Stimulated activated naive CD4-positive, alpha-beta T cell treated with Interleukin-2 at 50 U/mL for 16 hours (primary cell): Measurements from ENCODE around the gene CCDC32.
"Not testable (repeated sequence)": the region's sequence is repeated elsewhere in the genome, so short reads cannot be mapped to it uniquely, and the experiment has no call there.

Experiments used
- DNase-seq: peaks from one replicate; lab custom pipeline; 2025; lab: John Stamatoyannopoulos, UW

Gene CCDC32, protein sequence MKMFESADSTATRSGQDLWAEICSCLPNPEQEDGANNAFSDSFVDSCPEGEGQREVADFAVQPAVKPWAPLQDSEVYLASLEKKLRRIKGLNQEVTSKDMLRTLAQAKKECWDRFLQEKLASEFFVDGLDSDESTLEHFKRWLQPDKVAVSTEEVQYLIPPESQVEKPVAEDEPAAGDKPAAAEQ

DNA sequence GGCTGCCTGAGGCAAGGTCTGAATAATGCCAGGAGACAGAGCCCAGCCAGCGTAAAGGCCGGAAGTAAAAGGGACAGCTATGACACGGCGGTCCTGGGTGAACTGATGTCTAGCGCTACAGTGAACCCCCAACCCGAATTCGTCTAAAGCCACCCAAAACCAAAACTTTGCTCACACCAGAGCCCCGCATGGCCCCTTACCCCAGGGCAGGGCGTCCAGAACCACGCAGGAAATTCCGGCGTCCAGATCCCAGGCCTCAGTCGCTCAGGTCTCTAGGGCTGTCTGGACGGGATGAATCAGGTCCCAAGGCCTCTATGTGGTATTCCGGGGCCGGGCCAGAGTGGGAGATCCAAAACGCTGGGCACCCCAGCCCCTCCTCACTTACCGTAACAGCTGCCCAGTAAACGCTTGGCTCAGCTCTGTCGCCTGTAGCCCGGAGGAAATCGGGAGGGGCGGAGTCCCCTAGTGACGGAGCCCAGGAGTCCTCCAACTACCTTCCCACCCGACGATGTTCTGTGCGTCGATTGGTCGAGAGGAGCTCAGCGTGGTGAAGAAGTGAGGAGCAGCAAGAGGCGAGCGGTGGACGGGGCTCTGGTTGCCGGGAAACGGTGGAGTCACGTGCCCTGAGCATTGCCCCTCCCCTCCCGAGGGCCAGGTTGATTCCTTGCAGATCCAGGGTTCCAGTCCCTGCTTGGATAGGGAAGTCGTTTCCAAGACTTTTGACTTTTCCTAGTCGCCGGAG, at the start of gene CCDC32:
Gene CCDC32, minus strand, starts transcription at position 452 of the 742 bp plus-strand sequence. CDS start 2,027 bp downstream, outside the sequence.
- DNase-seq, result peak; percentile 95

DNA sequence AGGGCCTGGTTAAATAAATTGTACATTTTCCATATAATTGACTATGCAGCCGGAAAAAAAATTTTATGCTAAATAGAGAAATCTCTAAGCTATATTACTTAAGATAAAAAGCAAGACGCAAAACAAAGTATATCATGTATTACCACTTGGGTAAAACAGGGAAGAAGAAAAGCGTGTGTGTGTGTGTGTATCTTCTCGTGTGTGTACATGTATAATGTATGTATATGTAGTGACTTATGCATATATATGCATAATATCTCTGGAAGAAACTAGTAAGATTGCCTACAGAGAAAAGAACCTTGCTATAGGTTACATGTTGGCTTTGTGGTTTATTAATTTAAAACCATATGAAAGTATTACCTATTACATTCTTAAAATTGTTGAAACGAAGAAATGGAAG, 48.2 kb upstream of the CCDC32 start:
- no peak for DNase-seq

DNA sequence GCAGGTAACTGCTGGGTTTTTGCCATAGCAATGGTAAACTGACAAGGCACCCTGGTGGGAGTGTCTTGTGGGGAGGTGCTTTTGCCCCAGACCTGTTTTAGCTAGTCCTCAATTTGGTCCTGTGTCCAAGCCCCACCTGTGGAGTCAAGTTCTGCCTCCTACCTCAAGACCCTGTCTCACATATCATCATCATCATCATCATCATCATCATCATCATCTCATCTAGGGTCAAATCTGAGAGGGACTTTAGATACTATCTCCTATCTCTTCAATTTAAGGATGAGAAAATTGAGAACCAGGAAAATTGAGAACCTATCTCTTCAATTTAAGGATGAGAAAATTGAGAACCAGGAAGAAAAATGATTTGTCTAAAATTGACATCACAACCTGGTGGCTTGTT, 39.1 kb upstream of the CCDC32 start:
- DNase-seq, result no peak

DNA sequence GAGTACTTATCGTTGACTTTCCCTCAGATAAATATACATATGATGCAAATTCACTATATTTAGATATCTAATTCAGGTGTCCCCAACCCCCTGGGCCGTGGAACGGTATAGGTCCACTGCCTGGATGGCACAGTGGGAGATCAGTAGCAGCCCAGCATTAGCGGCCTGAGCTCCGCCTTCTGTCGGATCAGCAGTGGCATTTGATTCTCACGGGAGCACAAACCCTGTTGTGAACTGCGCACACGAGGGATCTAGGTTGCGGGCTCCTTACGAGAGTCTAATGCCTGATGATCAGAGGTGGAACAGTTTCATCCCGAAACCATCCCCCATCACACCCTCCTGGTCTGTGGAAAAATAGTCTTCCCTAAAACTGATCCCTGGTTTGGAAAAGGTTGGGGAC, 36.1 kb upstream of the CCDC32 start:
- DNase-seq, result no peak

DNA sequence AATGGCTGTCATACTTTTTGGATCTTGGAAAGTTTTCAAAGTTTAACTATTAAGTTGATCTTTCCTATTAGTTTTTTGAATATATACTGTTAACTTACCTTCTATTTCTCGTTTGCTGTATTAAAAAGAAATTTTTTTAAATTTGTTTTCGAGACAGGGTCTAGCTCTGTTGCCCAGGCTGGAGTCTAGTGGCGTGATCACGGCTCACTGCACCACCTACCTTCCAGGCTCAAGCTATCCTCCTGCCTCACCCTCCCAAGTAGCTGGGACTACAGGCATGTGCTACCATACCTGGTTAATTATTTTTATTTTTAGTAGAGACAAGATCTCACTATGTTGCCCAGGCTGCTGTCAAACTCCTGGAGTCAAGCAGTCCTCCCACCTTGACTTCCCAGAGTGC, 33.8 kb upstream of the CCDC32 start:
- no peak for DNase-seq

DNA sequence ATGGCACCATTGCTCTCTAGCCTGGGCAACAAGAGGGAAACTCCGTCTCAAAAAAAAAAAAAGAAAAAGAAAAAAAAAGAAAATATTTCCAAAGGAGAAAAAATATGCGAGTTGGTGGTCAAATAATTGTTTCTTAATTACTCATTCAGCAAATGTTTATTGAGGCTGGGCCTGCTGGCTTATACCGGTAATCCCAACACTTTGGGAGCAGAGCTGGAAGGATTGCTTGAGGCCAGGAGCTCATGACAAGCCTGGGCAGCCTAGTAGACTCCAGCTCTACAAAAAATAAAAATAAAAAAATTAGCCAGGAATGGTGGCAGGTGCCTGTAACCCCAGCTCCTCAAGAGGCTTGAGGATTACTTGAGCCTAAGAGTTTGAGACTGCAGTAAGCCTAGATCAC, 33.3 kb upstream of the CCDC32 start:
- no peak for DNase-seq

DNA sequence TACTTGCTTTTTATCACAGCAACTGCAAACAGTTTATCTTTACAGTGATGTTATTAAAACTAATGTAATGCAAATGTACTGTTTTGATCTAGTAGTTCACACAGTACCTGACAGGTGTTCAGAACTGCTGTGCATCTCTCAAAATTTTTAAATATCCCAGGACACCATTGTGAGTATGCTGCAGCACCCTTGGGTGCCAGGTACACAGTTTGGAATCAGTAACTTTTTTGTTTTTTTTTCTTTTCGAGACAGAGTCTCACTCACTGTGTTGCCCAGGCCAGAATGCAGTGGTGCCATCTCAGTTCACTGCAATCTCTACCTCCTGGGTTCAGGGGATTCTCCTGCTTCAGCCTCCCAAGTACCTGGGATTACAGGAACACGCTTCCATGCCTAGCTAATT, 32.2 kb upstream of the CCDC32 start:
- no peak for DNase-seq

DNA sequence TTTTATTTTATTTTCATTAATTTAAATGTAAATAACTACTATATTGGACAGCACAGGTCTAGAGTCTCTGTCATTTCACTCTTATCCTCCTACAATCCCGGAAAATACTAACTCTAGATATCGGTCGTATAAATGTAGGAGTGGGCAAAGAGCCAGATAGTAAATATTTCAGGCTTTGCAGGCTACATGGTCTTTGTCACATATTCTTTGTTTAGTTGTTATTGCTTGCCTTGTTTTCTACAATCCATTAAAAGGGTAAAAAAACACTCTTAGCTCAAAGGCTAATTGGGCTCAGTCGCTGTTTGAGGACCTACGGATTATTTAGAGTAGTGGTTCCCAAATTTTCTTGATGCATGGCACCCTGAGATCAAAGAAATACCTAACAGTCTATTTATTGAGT, 30.9 kb upstream of the CCDC32 start:
- no peak for DNase-seq

DNA sequence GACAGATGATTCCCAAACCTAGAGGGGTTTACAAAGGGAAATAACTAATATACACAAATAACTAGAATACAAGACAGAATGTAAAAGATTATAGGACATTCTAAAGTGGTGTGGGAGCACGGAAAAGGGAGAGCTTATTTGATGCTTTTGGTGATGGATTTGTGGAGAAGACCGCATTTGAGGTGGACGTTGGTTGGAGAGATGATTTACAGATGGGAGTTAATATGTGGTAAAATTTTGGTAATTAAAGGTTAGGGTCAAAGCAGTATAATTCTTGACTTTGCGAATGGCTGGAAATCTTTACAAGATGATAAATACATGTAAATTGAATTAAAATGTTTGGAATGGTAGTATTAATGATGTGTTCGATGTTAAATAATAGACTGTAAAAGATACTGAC, 30.4 kb upstream of the CCDC32 start:
- no peak for DNase-seq

DNA sequence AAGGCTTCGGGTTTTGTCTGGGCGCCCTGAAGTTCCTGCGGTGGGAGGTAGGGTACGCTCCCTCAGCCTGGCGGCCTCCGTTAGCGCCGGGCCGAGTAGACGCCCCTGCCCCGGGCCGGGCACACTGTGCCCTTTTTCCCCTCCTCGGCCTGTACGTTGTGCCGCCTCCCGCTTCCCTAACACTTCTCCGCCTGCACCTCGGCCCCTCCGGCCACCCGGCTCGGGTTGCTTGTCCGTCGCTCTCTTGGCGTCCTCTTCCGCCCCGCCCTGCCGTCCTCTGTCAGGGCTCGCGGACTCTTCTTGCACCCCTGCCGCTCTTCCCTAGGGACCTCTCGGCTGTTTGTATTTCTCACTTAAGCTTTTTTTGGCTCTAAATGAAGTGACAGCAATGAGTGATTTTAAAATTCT, 29.6 kb upstream of the CCDC32 start:
- DNase-seq, result no peak

DNA sequence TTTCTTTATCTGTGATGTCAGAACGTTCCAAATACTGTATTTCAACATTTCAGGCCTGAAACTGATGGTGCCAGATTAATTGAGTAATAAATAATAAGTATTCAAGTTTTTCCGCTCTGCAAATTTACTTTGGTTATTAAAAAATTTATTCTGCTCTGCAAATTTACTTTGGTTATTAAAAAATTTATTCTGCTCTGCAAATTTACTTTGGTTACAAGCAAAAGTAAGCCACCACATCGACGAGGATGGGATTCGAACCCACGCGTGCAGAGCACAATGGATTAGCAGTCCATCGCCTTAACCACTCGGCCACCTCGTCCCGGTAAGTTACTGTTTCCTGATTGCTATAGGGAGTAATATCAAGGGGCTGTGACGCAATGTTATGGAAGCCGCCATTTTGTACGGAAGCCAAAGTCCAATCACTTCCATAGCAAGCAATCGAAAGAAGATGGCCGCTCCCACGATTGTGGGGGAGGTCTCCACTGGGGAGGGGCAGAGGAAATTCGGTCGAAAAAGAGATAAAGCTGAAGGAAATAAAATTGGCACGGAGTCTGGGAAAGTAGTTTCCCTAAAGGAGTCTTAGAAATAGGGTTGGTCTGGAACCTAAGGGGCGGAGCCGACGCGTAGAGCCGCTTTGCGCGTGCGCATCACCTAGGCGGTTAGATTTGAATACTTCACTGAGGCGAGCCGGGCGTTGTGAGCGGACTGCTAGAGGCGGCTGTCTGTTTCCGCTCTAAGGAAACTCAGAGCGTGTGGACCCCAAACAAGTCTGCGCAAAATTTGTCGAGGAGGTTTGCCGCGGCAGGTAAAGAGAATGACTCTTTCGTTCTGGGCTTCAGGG, 29.0 kb upstream of the CCDC32 start, which contains the start of gene KNL1:
Gene KNL1, plus strand, starts transcription at position 662 of the 841 bp plus-strand sequence. CDS start 8,683 bp downstream, outside the sequence.
- peak; percentile 82 for DNase-seq

DNA sequence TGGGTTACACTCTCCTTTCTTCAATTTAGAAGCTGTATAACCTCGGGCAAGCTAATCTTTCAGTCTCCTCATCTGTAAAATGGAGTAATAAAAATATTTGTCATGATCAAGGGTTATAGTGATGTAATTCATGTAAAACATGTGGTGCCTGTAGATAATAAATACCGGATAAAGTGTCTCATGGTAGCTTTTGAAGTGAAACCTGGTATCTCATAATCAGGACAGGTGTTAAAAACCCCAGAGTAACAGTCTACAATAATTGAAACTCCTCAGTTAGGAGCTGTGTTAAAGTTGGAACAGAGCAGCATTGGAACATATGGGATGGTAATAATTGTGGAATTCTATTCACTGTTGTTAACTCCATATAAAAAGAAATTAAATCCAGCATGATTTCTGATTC, 28.3 kb upstream of the CCDC32 start:
- DNase-seq, result no peak

DNA sequence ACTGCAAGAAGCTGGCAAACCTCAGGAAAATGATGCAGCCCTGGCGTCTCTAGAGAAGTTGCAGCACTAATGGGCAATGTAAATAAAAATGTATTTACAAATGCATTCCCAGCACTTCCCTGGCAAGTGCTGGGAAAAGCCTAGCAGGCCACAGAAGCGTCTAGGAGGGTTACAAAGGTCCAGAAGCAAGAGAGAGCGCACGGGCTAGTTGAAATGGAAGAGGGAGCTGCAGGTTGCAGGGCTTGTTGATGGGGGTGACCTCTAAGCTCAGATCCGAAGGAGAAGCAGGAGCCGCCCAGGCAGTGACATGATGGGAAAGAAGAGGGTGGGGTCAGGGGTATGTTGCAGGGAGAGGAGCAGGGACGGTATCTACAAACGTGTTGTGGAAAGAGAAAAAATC, 26.5 kb upstream of the CCDC32 start:
- DNase-seq, result no peak

DNA sequence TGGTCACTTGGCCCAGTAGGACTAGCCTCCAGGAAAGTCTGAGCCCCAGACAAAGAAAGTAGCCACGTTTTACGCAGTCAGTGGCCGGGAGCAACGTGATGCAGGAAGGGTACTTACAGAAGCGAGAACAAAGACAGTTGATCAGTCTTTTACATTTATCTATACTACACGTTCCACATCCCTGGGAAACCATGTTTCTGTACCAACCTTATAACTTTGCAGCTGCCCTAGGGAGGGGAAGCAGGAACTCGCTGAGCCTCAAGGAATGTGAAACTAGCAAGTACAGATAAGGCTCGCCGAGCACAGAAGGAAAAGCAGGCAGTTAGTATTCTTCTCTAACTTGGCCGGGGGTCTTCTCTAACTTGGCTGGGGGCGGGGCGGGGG, 25.8 kb upstream of the CCDC32 start:
- no peak for DNase-seq

DNA sequence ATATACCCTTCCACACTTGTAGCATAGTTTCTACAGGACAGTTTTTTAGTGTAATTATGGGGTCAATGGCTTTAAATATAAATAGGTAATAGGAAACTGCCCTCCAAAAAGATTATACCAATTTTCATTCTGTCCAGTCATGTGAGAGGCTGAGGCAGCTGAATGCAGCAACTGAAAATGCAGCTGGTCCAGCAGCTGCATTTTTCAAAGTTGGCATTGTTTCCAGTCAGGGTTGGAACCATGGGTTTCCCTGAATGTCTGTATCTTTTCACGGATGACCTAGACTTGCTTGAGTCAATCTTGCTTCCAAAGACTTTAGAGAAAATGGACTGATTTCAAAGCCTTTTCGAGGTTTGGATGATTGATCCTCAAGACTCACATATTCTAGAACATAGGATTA, 19.3 kb upstream of the CCDC32 start:
- DNase-seq, result no peak

DNA sequence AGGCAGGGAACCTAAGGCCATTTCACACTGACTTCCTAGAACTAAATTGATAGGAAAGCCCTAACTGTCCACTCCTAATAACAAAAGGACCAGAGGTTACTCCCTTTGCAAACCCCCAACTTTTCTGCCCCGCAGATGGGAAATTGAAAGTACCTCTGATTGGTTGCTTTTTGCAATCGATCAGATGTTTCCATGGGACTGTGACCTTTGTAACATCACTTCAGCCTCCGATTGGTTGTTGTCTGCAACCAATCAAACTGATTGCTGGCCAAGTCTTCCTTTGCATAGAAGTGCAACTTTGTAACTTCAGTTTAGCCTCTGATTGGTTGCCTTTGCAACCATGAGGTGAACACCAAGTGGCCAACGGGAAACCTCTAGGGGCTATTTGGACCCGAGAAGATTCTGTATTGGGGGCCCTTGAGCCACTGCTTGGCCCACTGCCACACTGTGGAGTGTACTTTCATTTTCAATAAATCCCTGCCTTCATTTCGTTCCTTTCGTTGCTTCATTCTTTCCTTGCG, 17.9 kb upstream of the CCDC32 start:
- no peak for DNase-seq

DNA sequence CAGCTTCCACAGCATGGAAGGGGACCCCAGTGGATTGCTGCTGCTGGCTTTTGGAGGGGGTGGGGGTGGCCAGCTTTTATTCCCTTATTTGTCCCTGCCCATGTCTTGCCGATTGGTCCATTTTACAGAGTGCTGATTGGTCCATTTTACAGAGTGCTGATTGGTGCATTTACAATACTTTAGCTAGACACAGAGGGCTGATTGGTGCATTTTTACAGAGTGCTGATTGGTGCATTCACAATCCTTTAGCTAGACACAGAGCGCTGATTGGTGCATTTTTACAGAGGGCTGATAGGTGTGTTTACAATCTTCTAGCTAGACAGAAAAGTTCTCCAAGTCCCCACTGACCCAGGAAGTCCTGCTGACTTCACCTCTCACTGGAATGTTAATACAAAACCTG, 17.0 kb upstream of the CCDC32 start:
- not testable (repeated sequence) for DNase-seq

DNA sequence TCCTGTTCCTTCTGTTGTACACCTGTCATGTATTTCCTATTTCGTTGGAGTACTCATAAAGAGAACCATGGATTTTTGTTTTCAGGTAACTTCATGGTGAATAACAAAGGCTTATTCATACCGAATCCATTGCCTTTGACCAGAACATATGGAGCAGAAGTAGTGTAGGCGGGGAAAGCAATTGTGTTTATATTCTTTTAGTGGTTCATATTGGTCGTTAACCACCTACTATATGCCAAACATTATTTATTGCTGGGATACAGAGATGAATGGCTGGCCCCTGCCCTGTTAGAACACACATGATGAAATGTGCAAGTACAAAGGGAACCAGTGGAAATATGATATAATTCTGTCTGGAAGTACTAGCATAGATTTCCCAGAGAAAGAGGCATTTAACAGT, 14.1 kb upstream of the CCDC32 start:
- DNase-seq, result no peak

DNA sequence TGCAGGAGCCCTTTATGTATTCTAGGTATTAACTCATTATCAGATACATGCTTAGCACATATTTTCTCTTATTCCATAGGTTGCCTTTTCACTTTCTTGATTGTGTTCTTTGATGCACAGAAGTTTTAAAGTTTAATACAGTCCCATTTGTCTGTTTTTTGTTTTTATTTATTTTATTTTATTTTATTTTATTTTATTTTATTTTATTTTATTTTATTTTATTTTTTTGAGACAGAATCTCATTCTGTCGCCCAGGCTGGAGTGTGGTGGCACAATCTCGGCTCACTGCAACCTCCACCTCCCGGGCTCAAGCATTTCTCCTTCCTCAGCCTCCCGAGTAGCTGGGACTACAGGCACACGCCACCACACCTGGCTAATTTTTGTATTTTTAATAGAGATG, 12.1 kb upstream of the CCDC32 start:
- not testable (repeated sequence) for DNase-seq

DNA sequence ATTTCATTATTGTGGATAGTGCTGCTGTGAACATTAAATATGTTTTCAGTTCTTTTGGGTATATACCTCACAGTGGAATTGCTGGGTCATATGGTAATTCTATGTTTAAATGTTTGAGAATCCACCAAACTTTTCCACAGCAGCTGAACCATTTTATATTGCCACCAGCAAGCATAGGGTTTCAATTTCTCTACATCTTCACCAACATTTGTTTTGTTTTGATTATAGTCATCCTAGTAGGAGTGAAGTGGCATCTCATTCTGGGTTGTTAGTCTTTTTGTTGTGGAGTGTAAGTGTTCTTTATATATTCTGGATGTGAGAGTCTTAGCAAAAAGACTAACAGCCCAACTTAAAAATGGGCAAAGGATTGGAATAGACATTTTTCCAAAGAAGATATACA, 10.3 kb upstream of the CCDC32 start:
- no peak for DNase-seq

DNA sequence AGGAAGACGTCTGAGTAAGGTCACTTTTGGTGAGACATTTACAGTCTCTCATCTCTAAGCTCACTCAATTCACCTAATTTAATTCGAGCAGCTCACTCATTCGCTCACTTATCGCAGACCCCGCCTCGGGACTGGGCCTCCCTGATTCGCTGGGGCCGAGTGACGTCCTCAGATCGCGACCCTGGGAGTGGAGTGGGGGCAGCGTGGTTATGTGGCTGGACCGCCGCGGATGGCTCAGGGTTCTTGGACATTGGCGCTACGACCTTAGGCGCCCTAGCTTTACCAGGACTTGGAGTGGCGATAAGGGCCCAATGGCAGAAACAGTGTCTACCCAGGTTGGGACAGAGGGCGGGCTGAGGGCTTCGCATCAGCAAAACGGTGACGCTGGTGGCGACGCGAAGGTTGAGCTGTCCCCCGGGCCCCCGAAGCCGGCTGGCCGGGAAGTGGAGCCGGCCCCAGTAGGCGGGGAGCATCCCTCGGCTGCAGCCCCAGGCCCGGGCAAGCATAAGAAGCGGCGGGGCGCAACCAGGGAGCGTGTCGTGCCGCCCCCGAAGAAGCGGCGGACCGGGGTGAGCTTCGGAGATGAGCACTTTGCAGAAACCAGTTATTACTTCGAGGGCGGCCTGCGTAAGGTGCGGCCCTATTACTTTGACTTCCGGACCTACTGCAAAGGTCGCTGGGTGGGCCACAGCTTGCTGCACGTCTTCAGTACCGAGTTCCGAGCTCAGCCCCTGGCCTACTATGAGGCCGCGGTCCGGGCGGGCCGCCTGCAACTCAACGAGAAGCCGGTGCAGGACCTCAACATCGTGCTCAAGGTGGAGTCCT, 4.5 kb upstream of the CCDC32 start, which contains the start of gene RPUSD2:
Gene RPUSD2, plus strand, starts transcription at position 171 of the 825 bp plus-strand sequence. Its CDS starts 39 bp downstream, at position 210.
- DNase-seq, result peak; percentile 91

DNA sequence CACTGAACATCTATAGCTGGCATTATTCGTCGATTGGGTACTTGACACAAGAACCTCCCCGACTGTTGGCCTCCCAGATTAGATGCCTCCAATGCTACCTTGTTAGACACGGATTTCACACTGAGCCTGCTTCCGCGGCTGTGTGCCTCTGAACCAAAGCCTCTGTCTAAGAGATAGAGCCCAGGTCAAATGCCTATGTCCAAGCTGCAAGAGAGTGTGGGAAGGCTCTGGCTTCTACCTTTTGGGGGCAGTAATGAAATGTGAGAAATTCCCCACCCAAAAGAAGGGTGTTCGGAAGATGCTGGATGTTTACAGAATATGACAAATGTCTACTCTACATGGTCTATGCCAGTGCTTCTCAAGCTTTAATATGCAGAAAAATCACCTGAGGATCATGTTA, 2.3 kb upstream of the CCDC32 start:
- DNase-seq, result no peak
